ENCODE data around the gene RAB20.
"Not testable (repeated sequence)": the region's sequence is repeated elsewhere in the genome, so short reads cannot be mapped to it uniquely, and the experiment has no call there.

Gene RAB20

DNA sequence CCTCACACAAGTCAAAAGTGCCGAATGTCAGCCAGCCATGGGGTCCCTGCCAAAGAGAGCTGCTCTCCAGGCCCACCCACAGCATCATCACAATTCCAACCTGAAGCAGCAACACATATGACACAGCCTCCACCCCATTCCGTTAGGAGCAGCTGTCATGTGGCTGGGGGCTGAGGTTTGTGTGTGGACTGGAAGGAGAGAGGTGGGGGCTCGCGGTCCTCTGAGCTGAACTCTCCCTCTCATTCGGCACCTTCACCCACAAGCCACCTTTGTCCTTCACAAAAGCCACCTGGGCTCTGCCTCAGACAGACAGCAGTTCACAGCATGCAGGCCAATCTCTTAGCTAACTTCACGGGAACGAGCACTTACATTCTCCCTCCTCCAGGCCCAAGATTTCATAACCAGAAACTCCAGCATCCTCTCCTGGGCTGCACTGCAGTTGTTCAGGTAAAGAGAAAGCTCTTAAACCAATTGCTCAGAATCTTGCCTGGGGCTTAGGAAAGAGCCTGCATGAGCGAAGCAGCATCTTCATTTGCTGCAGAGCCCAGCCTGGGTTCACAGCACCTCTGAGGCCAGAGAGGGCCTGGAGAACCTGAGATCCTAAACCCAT lies 7.2 kb downstream of the RAB20 start:
- DNase-seq: no peak

DNA sequence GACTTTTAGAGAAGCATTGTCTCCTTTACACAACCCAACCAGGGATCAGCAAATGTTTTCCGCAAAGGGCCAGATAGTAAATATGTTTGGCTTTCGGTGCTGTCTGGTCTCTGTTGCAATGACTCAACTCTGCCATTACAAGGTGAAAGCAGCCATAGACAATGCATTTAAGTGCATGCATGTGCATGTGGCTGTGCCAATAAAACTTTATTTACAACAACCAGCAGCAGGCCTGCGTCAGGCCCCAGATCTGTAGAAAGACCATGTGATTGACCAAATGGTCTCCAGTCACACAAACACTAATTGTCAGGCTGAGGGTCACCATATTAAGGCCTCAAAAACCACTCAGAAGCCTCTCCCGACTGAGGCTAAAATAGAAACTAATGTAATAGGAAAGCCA lies 8.1 kb downstream of the RAB20 start:
- no peak for DNase-seq

DNA sequence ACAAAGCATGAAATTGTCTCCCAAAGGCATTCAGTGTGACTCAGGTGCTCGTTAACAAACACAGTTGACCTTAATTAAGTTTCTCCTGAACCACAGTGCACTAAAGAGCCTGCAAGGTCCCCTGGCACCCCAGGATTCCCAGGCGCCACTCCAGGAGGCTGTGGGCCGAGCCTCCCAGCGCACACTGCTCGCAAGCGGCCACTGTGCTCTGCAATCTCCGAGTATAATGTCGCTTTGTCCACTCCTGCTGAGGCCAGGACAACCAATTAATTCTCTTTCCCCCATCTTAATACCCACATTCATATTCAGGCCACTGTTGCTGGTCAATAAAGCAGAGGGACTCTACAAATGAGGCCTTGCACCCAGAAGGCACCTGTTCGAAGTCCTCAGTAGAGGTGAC lies 8.8 kb downstream of the RAB20 start:
- no peak for DNase-seq

DNA sequence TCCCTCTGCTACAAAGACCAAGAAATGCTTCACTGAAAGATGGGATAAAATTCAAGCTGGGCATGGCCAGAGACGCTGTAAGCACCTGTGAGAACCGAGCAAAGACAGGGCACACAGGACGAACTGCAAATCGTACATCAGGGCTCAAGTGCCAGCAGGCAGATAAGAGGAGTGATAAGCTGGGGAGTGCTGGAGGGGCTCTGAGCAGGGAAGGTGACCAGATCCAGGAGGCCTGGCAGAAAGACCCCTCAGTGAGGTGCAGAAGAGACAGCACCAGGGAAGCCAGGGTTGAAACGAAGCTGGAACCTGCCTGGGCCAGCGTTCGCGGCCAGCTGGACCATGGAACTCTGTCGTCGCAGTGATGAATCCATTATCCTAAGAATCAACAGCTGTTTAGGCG lies 10.2 kb downstream of the RAB20 start:
- no peak for DNase-seq

DNA sequence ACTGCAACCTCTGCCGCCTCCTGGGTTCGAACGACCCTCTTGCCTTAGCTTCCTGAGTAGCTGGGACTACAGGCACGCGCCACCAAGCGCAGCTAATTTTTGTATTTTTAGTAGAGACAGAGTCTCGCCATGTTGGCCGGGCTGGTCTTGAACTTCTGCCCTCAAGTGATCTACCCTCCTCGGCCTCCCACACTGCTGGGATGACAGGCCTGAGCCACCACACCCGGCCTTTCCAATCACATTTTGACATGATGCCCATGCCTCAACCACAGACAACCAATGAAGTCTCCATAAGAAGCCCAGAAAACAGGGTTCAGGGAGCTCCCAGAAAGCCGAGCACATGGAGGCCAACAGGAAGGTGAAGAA lies 11.7 kb downstream of the RAB20 start:
- DNase-seq: no peak

DNA sequence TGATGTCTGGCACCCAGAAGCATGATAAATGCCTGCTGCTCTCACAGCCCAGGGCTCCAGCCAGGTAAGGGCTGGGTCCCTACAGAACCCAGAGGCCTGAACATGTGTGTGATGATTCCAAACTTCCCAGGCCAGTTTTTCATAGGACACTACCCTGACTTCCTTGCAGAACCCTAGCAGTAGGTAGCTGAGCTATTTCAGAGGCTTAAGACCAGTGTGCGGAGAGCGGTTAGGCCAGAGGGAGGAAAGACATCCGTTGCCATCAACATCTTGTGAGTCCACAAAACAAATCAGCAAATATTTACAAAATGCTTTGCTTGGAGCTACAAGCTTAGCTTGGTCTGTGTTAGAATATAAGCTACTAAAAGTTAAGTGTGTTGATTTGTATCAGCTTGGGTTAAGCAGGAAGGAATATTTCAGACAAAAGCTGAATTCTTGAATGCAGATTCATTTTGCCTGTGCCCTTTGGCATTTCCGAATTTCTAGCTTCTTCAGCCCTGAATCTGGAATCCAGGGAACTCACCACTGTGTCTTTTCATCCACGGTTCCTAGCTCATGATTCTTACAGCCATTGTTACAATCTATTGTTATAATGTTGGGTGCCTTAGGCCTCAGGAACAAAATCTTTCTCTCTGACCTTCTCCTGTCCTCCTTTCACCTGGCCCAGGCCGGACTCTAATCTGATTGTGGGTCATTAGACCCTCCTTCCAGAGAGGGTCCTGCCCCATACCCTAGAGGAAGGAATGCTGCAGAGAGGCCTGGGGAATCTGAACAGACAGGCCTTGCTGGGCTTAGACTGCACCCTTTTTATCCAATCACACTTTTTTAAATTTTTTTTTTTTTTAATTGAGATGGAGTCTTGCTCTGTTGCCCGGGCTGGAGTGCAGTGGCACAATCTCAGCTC lies 12.4 kb downstream of the RAB20 start:
- DNase-seq: no peak

DNA sequence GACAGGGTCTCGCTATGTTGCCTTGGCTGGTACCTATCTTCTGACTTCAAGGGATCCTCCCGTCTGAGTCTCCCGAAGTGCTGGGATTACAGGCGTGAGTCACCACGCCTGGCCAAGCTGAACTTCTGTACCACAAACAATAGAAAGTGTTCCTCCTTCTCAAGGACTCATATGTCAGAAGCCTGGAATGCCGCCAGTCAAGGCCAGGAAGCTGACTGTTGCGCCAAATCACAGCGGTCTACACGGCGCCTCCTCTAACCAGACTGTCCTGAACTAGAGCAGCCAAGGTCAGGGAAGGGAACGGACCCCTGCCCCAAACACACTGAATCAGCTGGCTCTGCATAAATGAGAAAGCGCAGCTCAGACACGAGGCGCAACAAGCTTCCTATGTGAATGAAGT lies 14.6 kb downstream of the RAB20 start:
- DNase-seq: no peak

DNA sequence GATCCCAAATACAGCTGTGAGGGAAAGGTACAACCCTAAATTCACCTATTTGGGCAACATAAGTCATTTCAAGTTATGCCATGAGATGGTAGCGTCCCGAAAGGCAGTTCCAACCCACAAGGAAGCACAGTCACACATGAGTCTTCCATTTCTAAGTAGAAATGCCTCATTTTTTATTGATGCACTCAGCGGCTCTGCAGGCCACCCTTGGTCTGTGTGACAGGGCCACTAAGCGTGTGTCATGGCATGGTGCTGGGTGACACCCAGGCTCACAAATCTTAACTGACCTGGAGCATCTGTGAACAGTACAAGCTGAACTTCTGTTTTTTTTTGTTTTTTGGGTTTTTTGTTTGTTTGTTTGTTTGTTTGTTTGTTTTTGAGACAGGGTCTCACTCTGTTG lies 15.1 kb downstream of the RAB20 start:
- DNase-seq: no peak

DNA sequence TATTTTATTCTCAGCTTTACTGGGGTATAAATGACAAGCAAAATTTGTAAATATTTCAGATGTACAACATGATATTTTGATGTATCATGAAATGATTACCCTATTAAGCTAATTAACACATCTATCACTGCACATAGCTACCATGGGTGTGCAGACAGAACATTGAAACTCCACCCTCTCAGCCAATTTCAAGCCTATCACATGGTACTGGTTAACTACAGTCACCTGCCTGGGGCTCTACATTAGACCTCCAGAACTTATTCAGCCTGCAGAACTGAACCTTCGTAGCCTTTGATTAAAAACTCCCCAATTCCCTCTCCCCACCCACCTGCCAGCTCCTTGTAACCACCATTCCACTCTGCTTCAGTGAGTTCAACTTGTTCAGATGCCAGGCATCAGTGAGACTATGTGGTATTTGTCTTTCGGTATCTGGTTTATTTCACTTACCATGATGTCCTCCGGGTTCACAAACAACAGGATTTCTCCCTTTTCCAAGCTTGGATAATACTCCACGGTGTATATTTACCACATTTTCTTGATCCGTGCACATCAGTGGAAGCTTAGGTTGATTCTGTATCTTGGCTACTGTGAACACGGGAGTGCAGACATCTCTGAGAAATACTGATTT lies 19.2 kb downstream of the RAB20 start:
- DNase-seq: no peak

DNA sequence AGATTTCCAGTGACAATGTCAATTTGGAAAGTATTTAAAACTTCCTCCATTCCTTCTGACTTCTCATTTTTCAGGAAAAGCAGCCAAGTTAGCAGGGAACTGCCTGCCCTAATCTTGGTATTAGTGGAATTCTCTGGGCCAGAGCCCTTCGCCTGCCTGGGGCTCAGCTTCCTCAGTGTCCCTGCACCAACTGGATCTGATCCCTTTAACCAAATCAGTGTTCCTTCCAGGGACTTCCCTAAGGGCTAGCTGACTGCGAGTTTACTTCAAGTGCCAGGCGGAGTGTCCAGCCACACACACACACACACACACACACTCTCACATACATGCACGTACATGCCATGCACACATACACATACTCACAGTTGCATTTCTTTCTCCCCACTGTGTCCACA lies 20.0 kb downstream of the RAB20 start:
- DNase-seq: no peak

DNA sequence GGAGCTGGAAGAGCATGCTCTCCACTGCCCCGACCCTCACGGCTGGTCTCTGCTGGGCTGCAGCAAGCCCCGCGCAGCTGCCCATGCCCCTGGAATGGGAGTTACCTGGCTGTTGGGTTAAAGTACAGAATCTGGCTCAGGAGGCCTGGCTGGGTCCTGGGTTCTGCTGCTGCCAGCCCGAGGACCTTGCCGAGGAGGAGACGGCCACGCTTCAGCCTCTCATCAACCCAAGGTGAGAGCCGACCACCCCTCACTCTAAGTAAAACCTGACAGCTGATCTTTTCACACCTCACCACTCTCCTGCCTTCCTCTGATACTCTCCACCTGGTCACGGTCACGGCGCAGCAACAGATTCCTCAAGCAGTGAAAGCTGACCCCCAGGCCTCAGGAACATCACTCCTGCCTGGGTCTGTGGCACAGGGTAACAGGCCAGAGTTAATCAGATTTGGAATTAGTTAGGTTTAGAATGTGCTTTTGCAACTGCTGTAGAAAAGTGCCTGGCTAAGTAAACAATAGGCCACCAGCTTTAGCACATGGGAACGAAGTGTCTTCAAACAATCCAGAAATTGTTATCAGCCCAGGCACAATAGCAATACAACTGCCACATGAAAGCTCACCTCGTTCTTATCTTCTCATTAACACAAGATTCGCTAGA lies 20.5 kb downstream of the RAB20 start:
- DNase-seq: no peak

DNA sequence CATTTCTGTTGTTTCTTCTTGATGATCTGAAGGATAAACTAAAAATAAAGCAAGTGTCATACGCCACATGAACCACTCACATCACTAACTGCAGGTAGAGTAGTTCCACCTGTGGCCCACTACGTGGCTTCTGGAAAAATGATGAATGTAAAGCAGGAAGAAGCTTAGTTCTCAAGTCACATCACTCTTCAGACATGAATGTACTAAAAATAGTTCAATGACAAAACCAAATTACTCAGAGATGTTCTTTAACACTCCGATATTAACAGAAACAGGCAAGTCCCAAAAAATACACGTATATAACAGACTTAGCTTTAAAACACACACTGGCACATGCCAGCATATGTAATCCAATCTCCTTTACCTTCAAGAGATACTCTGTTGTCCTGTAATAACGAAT lies 21.6 kb downstream of the RAB20 start:
- DNase-seq: no peak

DNA sequence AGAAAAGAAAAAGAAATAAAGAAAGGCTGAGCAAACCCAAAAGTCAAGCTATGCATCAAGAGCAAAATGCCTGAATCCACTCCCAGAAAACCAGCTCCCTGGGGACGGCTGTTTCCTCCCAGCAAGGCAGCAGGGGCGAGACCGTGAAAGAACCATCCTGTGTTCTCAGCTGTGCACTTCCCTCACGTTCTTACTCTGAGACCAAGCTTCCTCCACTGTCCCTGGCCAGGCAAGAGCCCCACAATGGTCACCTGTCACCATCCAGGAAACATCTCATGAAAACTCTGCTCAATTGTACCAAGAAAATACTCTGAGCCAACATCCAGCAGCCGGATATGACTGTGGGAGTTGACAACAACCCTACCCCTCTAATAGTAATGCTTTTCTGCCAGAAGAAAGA lies 22.9 kb downstream of the RAB20 start:
- DNase-seq: no peak

DNA sequence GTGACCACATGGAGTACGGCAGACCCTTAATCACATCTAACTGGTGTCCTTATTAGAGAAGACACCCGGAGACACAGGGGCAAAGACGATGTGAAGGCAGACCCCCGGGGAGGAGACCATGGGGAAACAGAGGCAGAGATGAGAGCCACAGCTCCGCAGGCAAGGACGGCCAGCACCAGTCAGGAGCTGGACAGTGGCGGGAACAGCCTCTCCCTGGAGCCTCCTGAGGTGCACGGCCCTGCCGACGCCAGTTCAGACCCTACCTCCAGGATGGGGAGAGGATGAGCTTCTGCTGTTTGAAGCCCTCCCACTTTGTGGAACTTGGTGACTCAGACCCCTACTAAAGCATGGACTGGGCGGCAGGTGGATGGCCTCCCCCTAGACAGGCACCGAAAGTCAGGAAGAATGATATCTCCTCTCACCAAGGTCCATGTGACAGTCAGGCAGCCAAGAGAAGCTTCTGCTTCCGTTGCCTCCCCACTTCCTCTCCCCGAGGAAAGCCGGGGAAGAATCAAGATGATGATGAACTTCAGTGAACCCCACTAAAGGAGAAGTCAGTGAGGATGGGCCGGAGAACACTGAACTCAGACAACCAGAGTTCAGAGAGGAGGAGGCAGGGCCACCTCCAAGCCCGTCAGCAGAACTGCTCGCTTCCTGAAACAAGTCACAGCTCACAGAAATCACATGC lies 25.4 kb downstream of the RAB20 start:
- DNase-seq: no peak

DNA sequence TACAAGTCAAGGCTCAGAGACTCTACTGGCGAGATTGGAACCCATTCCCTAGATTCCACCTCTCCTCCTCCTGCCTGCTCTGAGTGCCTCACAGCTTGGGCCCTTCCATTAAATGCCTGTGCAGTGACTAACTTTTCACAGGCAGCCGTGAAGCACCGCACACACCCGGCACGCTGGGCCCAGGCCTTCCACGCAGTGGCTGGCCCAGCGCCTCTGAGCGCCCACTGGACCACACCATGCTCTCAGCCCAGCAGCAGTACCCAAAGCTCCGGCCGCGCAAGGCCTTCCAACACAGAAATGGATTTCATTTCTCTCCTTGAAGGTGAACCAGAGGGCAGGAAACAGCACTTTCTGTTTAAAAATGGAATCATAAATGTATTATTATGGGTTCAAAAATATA lies 26.0 kb downstream of the RAB20 start:
- no peak for DNase-seq

DNA sequence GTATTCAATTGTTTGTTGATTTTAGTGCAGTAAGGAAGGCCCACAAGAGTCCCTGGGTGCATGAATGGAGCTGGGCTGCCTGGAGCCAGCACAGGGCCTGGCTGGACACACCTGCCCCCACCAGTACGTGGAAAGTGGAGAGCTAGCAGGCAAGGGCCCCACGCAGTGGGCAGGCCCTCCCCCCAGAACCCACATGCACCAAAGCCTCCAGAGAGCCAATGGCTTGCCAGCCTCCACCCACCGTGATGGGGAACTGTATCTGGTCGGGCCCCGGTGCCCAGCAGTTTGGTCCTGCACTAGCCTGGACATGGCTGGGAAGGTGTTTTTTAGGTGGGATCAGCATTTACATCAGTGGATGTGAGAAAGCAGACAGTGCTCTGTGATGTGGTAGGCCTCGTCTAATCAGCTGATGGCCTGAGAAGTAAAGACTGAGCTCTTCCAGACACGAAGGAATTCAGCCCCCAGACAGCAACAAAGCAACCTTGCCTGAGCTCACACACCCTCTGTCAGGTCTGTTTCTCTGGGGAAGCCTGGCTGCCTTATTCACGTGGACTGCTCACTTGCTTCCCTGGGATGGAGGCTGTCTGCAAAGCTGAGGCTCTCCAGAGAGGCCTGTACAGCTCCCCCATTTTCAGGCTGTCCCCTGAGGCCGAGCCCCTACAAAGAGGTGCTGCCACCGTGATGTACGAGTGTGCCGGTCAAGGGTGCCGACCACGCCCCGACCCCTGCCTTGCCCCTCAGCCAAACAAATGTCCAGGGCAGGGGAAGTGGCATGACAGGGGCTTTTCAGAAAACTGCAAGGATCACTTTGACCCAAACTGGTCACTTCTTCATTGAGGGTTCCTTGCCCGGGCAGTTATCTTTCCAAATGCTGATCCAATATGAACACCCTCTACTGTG lies 27.5 kb downstream of the RAB20 start:
- DNase-seq: no peak

DNA sequence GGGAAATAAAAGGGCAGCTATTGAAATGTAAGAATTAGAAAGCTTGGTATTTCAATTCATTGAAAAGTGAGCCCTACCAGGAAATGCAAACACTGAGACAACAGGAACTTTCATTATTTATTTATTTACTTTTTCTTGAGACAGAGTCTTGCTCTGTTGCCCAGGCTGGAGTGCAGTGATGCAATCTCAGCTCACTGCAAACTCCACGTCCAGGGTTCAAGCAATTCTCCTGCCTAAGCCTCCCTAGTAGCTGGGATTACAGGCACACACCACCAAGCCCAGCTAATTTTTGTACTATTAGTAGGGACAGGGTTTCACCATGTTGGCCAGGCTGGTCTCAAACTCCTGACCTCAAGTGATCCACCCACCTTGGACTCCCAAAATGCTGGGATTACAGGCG lies 29.3 kb downstream of the RAB20 start:
- DNase-seq: not testable (repeated sequence)

DNA sequence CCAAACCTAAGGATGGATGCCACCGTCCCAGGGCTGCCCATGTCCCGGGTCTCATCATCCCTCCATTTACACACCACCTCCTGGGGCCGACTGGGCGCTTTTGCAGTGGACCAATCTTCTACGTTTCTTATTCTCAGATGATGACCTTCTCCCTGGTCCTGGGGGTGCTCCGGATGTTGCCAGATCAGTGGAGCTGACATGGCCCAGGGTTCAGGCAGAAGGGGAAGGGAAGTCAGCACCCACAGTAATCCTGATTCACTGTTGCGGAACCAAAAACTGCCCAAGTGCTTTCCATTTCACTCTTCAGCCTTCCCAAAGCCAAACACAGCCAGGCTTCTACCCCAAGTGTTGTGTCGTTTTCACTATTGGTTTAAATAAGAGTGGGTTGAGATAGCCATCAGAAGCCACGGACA lies 29.8 kb downstream of the RAB20 start:
- no peak for DNase-seq

DNA sequence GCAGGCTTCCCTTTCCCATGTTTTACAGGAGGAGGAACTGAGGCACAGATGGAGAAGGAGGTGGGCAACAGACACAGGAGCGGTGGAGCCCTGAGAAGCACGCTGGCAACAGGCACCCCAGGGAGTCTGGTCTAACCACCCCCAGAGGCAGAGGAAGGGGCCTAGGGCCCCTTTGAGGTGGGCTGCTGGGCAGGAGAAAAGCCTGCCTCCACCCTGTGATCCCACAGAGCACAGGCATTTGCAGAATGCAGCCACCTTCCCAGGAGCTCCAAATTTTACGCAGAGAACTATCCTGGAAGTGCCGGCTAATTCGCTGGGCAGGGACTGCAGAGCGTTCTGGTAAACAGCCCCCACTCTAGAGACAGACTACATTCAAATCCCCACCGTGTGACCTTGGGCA lies 30.4 kb downstream of the RAB20 start:
- DNase-seq: no peak

DNA sequence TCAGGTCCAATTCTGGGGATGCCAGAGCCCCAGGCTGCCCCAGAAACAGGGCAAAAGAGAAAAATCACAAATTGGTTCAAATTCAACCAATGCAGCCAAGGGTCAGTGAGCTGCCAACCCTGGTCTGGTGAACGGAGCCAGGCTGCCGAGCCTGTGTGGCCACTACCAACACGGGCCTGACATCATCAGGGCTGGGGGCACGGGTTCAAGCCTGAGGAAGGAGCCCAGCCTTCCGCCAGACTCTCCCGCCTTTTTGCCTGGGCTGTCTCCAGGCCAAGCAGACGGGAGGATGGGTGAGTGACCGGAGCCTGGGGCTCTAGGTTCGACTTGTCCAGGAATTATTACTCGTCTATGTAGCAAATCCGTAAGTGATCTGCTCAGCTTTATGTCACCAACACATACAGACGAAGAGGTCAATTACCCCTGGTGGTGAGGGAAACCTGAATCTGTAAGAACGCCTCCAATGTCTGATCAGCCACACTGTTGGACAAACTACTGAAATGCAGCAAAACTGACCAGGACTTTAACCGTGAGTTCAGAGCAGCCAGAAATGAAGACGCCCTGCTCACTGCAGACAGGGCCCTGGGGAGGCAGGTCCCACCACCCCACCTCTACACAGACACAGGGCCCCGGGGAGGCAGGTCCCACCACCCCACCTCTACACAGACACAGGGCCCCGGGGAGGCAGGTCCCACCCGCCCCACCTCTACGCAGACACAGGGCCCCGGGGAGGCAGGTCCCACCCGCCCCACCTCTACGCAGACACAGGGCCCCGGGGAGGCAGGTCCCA lies 31.8 kb downstream of the RAB20 start:
- no peak for DNase-seq

DNA sequence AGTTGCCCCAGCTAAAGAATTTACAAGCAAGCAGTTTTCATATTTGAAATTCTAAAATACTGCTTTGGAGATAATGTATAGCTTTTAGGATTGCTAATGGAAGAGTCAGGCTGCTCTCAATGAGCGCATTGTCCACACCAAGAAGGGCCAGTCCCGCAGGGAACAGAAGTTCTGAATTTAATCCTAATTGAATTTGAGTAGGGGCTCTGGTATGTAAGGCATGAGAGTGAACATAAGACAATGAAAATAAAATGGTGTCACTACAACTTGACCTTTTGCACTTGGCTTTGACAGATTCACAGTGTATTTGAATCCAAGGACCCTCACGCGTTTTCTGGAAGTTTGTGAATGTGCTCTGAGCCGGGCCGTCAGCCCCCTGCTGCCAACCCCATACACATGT lies 32.6 kb downstream of the RAB20 start:
- no peak for DNase-seq
